Neural cell (in vitro differentiated cells): Measurements from ENCODE around the gene CCDC12. TPM values are rescaled to one million over a fixed set of nuclear protein-coding genes. Genes with fewer than 3 reads are reported as not detected.

Experiments
- H2AFZ ChIP-seq: fragments of 200-600, 300-800 bp; sonication (generic), shearing (Covaris generic); 2 replicates; pipeline ENCODE4 v1.6.0; 2014; ENCODE audit warnings: low read depth, mild to moderate bottlenecking, antibody characterized with exemption, low read length, moderate library complexity
- H3F3A ChIP-seq: fragments of 200-600 bp; shearing (Covaris generic); 2 replicates; pipeline ENCODE4 v1.6.1; 2016; ENCODE audit warnings: mild to moderate bottlenecking, moderate library complexity, mixed read lengths, antibody characterized with exemption, low read length; ENCODE audit not compliant: insufficient read depth, poor library complexity, severe bottlenecking
- H3K27ac ChIP-seq: fragments of 200-600, 300-800 bp; sonication (generic), shearing (Covaris generic); 2 replicates; pipeline ENCODE4 v1.5.1; 2014; ENCODE audit warnings: mild to moderate bottlenecking, low read length, moderate library complexity
- H3K27me3 ChIP-seq: fragments of 300-800, 200-600 bp; sonication (generic), shearing (Covaris generic); 2 replicates; pipeline ENCODE4 v1.6.0; 2014; ENCODE audit warnings: mild to moderate bottlenecking, low read depth, low read length, moderate library complexity; ENCODE audit not compliant: insufficient read depth
- H3K36me3 ChIP-seq: fragments of 300-800, 200-600 bp; sonication (generic), shearing (Covaris generic); 2 replicates; pipeline ENCODE4 v1.5.1; 2014; ENCODE audit warnings: mild to moderate bottlenecking, antibody characterized with exemption, low read length, moderate library complexity; ENCODE audit not compliant: insufficient read depth
- H3K4me2 ChIP-seq: fragments of 300-800, 200-600 bp; sonication (generic), shearing (Covaris generic); 2 replicates; pipeline ENCODE4 v1.6.0; 2014; ENCODE audit warnings: mild to moderate bottlenecking, low read length
- H3K4me3 ChIP-seq: fragments of 300-800, 200-600 bp; sonication (generic), shearing (Covaris generic); 2 replicates; pipeline ENCODE4 v1.5.1; 2014; ENCODE audit warnings: mild to moderate bottlenecking, low read length, moderate library complexity
- H3K79me2 ChIP-seq: fragments of 200-600 bp; shearing (Covaris generic); replicated peaks from 2 replicates; pipeline ENCODE4 v1.6.0; 2014; ENCODE audit warnings: mild to moderate bottlenecking, low read length, moderate library complexity; ENCODE audit not compliant: insufficient read depth
- H3K9ac ChIP-seq: fragments of 300-800, 200-600 bp; sonication (generic), shearing (Covaris generic); 2 replicates; pipeline ENCODE4 v1.6.1; 2016; ENCODE audit warnings: mild to moderate bottlenecking, low read length, mixed read lengths
- H3K9me2 ChIP-seq: fragments of 200-600 bp; shearing (Covaris generic); 2 replicates; pipeline ENCODE4 v1.6.1; 2016; ENCODE audit warnings: mild to moderate bottlenecking, low read length, mixed read lengths; ENCODE audit not compliant: insufficient read depth
- H3K9me3 ChIP-seq: fragments of 200-600, 300-800 bp; sonication (generic), shearing (Covaris generic); 2 replicates; pipeline ENCODE4 v1.6.1; 2016; ENCODE audit warnings: mild to moderate bottlenecking, mixed run types, low read length, moderate library complexity, mixed read lengths
- H4K20me1 ChIP-seq: fragments of 200-600 bp; shearing (Covaris generic); 2 replicates; pipeline ENCODE4 v1.6.1; 2016; ENCODE audit warnings: mild to moderate bottlenecking, mixed run types; ENCODE audit not compliant: insufficient read depth
- CTCF ChIP-seq: fragments of 450-650 bp; IDR thresholded peaks from 2 replicates; pipeline ENCODE4 v1.5.1; 2014; ENCODE audit warnings: antibody characterized with exemption, mild to moderate bottlenecking, moderate library complexity; ENCODE audit not compliant: poor library complexity, severe bottlenecking
- EP300 ChIP-seq: fragments of 450-650 bp; conservative IDR thresholded peaks from 2 replicates; pipeline ENCODE4 v1.6.1; 2014; ENCODE audit warnings: antibody characterized with exemption, mild to moderate bottlenecking, moderate library complexity; ENCODE audit not compliant: poor library complexity, severe bottlenecking
- EZH2 ChIP-seq: fragments of 200-600, 300-800 bp; shearing (Covaris generic), sonication (generic); IDR thresholded peaks from 2 replicates; pipeline ENCODE4 v1.6.1; 2014; ENCODE audit warnings: antibody characterized with exemption, low read length, borderline replicate concordance, mild to moderate bottlenecking; ENCODE audit not compliant: insufficient read depth, poor library complexity, severe bottlenecking
- MXI1 ChIP-seq: fragments of 450-650 bp; conservative IDR thresholded peaks from 2 replicates; pipeline ENCODE4 v1.6.1; 2014; ENCODE audit warnings: antibody characterized with exemption, mild to moderate bottlenecking; ENCODE audit not compliant: poor library complexity, severe bottlenecking
- POLR2AphosphoS5 ChIP-seq: IDR thresholded peaks from 2 replicates; pipeline ENCODE4 v1.6.1; 2012
- RAD21 ChIP-seq: fragments of 450-650 bp; conservative IDR thresholded peaks from 2 replicates; pipeline ENCODE4 v1.6.1; 2014; ENCODE audit warnings: antibody characterized with exemption, mild to moderate bottlenecking, moderate library complexity
- REST ChIP-seq: IDR thresholded peaks from 2 replicates; pipeline ENCODE4 v1.6.1; 2012; ENCODE audit warnings: borderline replicate concordance
- SMC3 ChIP-seq: fragments of 450-650 bp; conservative IDR thresholded peaks from 2 replicates; pipeline ENCODE4 v1.6.1; 2014; ENCODE audit warnings: antibody characterized with exemption, mild to moderate bottlenecking, moderate library complexity; ENCODE audit not compliant: poor library complexity
- TAF1 ChIP-seq: IDR thresholded peaks from 2 replicates; pipeline ENCODE4 v1.6.1; 2012; ENCODE audit warnings: low read depth
- polyA plus RNA-seq: library from polyadenylated mRNA; depleted of rRNA; stranded (reverse); fragments of >200 nt; gene quantifications from 2 replicates; pipeline ENCODE4 v1.2.3, GENCODE V29; 2014

The CCDC12 gene
- polyA plus RNA-seq, 1 donor from 2014 or later, result 46.4 TPM

GRCh38 chr3:46982546-46982945 is 6.0 kb upstream of the CCDC12 start:
- H3F3A ChIP-seq, result no peaks in the 10 kb centered on the region
- H3K27me3 ChIP-seq, result no peaks in the 10 kb centered on the region
- no peak overlapping the region for H3K27ac ChIP-seq
- TF ChIP-seq EZH2 (no peak), CTCF (no peak), SMC3 (no peak), REST (no peak), MXI1 (no peak), EP300 (no peak), POLR2AphosphoS5 (no peak), RAD21 (no peak), TAF1 (no peak)
- no peak overlapping the region for H3K4me3 ChIP-seq
- H4K20me1 ChIP-seq, result no peaks in the 10 kb centered on the region
- H3K36me3 ChIP-seq, result no peaks in the 10 kb centered on the region
- no peak overlapping the region for H3K9ac ChIP-seq
- no peaks in the 10 kb centered on the region for H3K9me2 ChIP-seq
- H3K9me3 ChIP-seq, result no peaks in the 10 kb centered on the region
- H2AFZ ChIP-seq, result no peak overlapping the region
- no peak overlapping the region for H3K4me2 ChIP-seq
- no peaks in the 10 kb centered on the region for H3K79me2 ChIP-seq

GRCh38 chr3:46981932-46982471 is 5.5 kb upstream of the CCDC12 start:
- no peak for TF ChIP-seq TAF1
- TF ChIP-seq RAD21, result no peak
- no peak for TF ChIP-seq REST
- TF ChIP-seq EZH2, result no peak
- no peak for TF ChIP-seq MXI1
- TF ChIP-seq POLR2AphosphoS5, result no peak
- TF ChIP-seq EP300, result no peak
- no peak for TF ChIP-seq CTCF
- TF ChIP-seq SMC3, result no peak
- H3K9me3 ChIP-seq, result no peaks in the 10 kb centered on the region
- no peaks in the 10 kb centered on the region for H3K27me3 ChIP-seq
- no peak overlapping the region for H2AFZ ChIP-seq
- H3F3A ChIP-seq, result no peaks in the 10 kb centered on the region
- H3K9me2 ChIP-seq, result no peaks in the 10 kb centered on the region
- H3K4me2 ChIP-seq, result no peak overlapping the region
- no peak overlapping the region for H3K9ac ChIP-seq
- no peak overlapping the region for H3K4me3 ChIP-seq
- H3K79me2 ChIP-seq, result no peaks in the 10 kb centered on the region
- no peaks in the 10 kb centered on the region for H3K36me3 ChIP-seq
- H4K20me1 ChIP-seq, result no peaks in the 10 kb centered on the region
- no peak overlapping the region for H3K27ac ChIP-seq
